GM18520 (cell line): ENCODE measurements around the gene REC8.
A peak's percentile ranks its signal among the peaks of the same experiment; 100 is the strongest.

Experiments
- ATAC-seq: cut with Tn5 transposase; IDR thresholded peaks from one replicate; pipeline ENCODE4 v1.9.1; 2021; ENCODE audit not compliant: unreplicated experiment

The REC8 gene

GRCh38 chr14:24159777-24160498 lies 11.9 kb upstream of the REC8 start:
- no peak for ATAC-seq

GRCh38 chr14:24160499-24160849 lies 11.4 kb upstream of the REC8 start:
- ATAC-seq: peak; percentile 2

- peak; percentile 61 for ATAC-seq
Measured at GRCh38 chr14:24160850-24161804, 10.8 kb upstream of the REC8 start, which contains the start of gene IRF9. Gene IRF9, plus strand, starts transcription at chr14:24161265. Its CDS starts 880 bp downstream, at chr14:24162145.

GRCh38 chr14:24162093-24162492 lies 9.8 kb upstream of the REC8 start:
- ATAC-seq: no peak

- ATAC-seq: no peak
Measured at GRCh38 chr14:24164518-24164991, 7.3 kb upstream of the REC8 start.

GRCh38 chr14:24165785-24166184 lies 6.1 kb upstream of the REC8 start:
- ATAC-seq: no peak

GRCh38 chr14:24167469-24168114 lies 4.3 kb upstream of the REC8 start:
- no peak for ATAC-seq

GRCh38 chr14:24172261-24172860 lies 481 bp downstream of the REC8 start:
- ATAC-seq: no peak

- no peak for ATAC-seq
Measured at GRCh38 chr14:24172871-24173281, 996 bp downstream of the REC8 start.

GRCh38 chr14:24176599-24176998 lies 4.7 kb downstream of the REC8 start:
- no peak for ATAC-seq

GRCh38 chr14:24177041-24177825 lies 5.4 kb downstream of the REC8 start:
- no peak for ATAC-seq

- ATAC-seq: no peak
Measured at GRCh38 chr14:24177891-24178290, 6.0 kb downstream of the REC8 start.

- ATAC-seq: no peak
Measured at GRCh38 chr14:24178399-24179178, 6.7 kb downstream of the REC8 start.

GRCh38 chr14:24179294-24179960 lies 7.5 kb downstream of the REC8 start:
- no peak for ATAC-seq

GRCh38 chr14:24179961-24180796 lies 8.3 kb downstream of the REC8 start:
- ATAC-seq: no peak

- ATAC-seq: no peak
Measured at GRCh38 chr14:24181371-24182077, 9.6 kb downstream of the REC8 start.

GRCh38 chr14:24182110-24182882 lies 10.4 kb downstream of the REC8 start:
- no peak for ATAC-seq
